H9 (cell line): ENCODE results near the gene VAV2. TPM values are rescaled to one million over a fixed set of nuclear protein-coding genes. Genes with fewer than 3 reads are reported as not detected.

Experiments used
- DNase-seq: peaks from one replicate; pipeline ENCODE4 v3.0.0-alpha.2; 2017
- H2AFZ ChIP-seq: one replicate; pipeline ENCODE4 v1.6.1; 2013; ENCODE audit warnings: mild to moderate bottlenecking, low read length, control low read depth, moderate library complexity
- H2AK5ac ChIP-seq: 2 replicates; pipeline ENCODE4 v1.6.1; 2013; ENCODE audit warnings: low read length, control low read depth, mixed read lengths; ENCODE audit not compliant: insufficient read length
- H2BK120ac ChIP-seq: one replicate; pipeline ENCODE4 v1.6.1; 2013; ENCODE audit warnings: low read depth, mild to moderate bottlenecking, low read length, control low read depth, inconsistent platforms; ENCODE audit not compliant: poor library complexity, severe bottlenecking
- H2BK12ac ChIP-seq: 2 replicates; pipeline ENCODE4 v1.6.1; 2013; ENCODE audit warnings: low read length, control low read depth, mixed read lengths, low read depth; ENCODE audit not compliant: insufficient read length
- H2BK15ac ChIP-seq: 2 replicates; pipeline ENCODE4 v1.6.1; 2013; ENCODE audit warnings: low read depth, low read length, control low read depth
- H2BK20ac ChIP-seq: one replicate; pipeline ENCODE4 v1.6.1; 2013; ENCODE audit warnings: low read depth, mild to moderate bottlenecking, low read length, control low read depth, inconsistent platforms; ENCODE audit not compliant: poor library complexity, severe bottlenecking
- H2BK5ac ChIP-seq: 2 replicates; pipeline ENCODE4 v1.6.1; 2013; ENCODE audit warnings: low read length, control low read depth, mixed read lengths; ENCODE audit not compliant: insufficient read length
- H3K14ac ChIP-seq: 2 replicates; pipeline ENCODE4 v1.6.1; 2013; ENCODE audit warnings: low read length, control low read depth; ENCODE audit not compliant: insufficient read depth
- H3K18ac ChIP-seq: 2 replicates; pipeline ENCODE4 v1.6.1; 2013; ENCODE audit warnings: low read depth, mild to moderate bottlenecking, mixed read lengths, low read length, control low read depth; ENCODE audit not compliant: insufficient read length
- H3K23ac ChIP-seq: 2 replicates; pipeline ENCODE4 v1.6.1; 2013; ENCODE audit warnings: low read length, control low read depth, mixed read lengths, low read depth; ENCODE audit not compliant: insufficient read length
- H3K23me2 ChIP-seq: 2 replicates; pipeline ENCODE4 v1.6.1; 2013; ENCODE audit warnings: low read depth, mild to moderate bottlenecking, mixed read lengths, low read length, control low read depth; ENCODE audit not compliant: insufficient read length, poor library complexity, severe bottlenecking
- H3K27ac ChIP-seq: 2 replicates; pipeline ENCODE4 v1.5.1; 2013; ENCODE audit warnings: low read length, control low read depth, mixed read lengths, low read depth; ENCODE audit not compliant: insufficient read length
- H3K27me3 ChIP-seq: 2 replicates; pipeline ENCODE4 v1.6.1; 2013; ENCODE audit warnings: low read length, control low read depth, inconsistent platforms; ENCODE audit not compliant: insufficient read depth
- H3K4ac ChIP-seq: 2 replicates; pipeline ENCODE4 v1.6.1; 2013; ENCODE audit warnings: low read depth, mild to moderate bottlenecking, control low read depth, inconsistent platforms, low read length, moderate library complexity
- H3K4me1 ChIP-seq: 2 replicates; pipeline ENCODE4 v1.6.1; 2013; ENCODE audit warnings: low read length, control low read depth, inconsistent platforms; ENCODE audit not compliant: insufficient read depth
- H3K4me2 ChIP-seq: 2 replicates; pipeline ENCODE4 v1.6.1; 2013; ENCODE audit warnings: low read length, control low read depth, mixed read lengths; ENCODE audit not compliant: insufficient read length, insufficient read depth
- H3K56ac ChIP-seq: 2 replicates; pipeline ENCODE4 v1.6.1; 2013; ENCODE audit warnings: low read depth, mild to moderate bottlenecking, mixed read lengths, low read length, control low read depth; ENCODE audit not compliant: insufficient read length
- H3K79me1 ChIP-seq: 2 replicates; pipeline ENCODE4 v1.6.1; 2013; ENCODE audit warnings: low read depth, mild to moderate bottlenecking, moderate library complexity, low read length, control low read depth, inconsistent platforms; ENCODE audit not compliant: insufficient read depth, poor library complexity, severe bottlenecking
- H3K79me2 ChIP-seq: 2 replicates; pipeline ENCODE4 v1.6.1; 2013; ENCODE audit warnings: low read length, control low read depth, inconsistent platforms; ENCODE audit not compliant: insufficient read depth
- H3K9ac ChIP-seq: 2 replicates; pipeline ENCODE4 v1.6.1; 2013; ENCODE audit warnings: low read length, control low read depth, mixed read lengths; ENCODE audit not compliant: insufficient read length; ENCODE audit errors: extremely low read depth
- H3K9me3 ChIP-seq: one replicate; pipeline ENCODE4 v1.6.1; 2013; ENCODE audit warnings: low read depth, low read length, inconsistent platforms; ENCODE audit not compliant: control insufficient read depth
- H3T11ph ChIP-seq: one replicate; pipeline ENCODE4 v1.6.1; 2013; ENCODE audit warnings: mild to moderate bottlenecking, low read length, control low read depth, inconsistent platforms
- H4K20me1 ChIP-seq: one replicate; pipeline ENCODE4 v1.6.1; 2013; ENCODE audit not compliant: control insufficient read depth, insufficient read length, insufficient read depth
- H4K5ac ChIP-seq: 2 replicates; pipeline ENCODE4 v1.6.1; 2013; ENCODE audit warnings: low read depth, mild to moderate bottlenecking, mixed read lengths, low read length, control low read depth; ENCODE audit not compliant: insufficient read length
- H4K8ac ChIP-seq: replicated peaks from 2 replicates; pipeline ENCODE4 v1.6.1; 2013; ENCODE audit warnings: low read length, control low read depth, mixed read lengths, low read depth; ENCODE audit not compliant: insufficient read length
- H4K91ac ChIP-seq: 2 replicates; pipeline ENCODE4 v1.6.1; 2013; ENCODE audit warnings: low read depth, mild to moderate bottlenecking, moderate library complexity, mixed read lengths, low read length, control low read depth; ENCODE audit not compliant: insufficient read length
- H3K27ac Mint-ChIP-seq, 3 experiments: 2 replicates in 2 of 3; 3 replicates in 1 of 3; pipeline ENCODE4 v1.8.0; 2020 to 2021; ENCODE audit warnings: mixed read lengths in 3 of 3, mild to moderate bottlenecking in 1 of 3, moderate library complexity in 1 of 3
- H3K27me3 Mint-ChIP-seq: 2 replicates; pipeline ENCODE4 v1.8.0; 2021; ENCODE audit warnings: low read depth, mild to moderate bottlenecking, moderate library complexity, mixed read lengths
- H3K36me3 Mint-ChIP-seq, 3 experiments: 2 replicates in 2 of 3; 3 replicates in 1 of 3; pipeline ENCODE4 v1.8.0; 2020 to 2021; ENCODE audit warnings: low read depth in 3 of 3, mixed read lengths in 3 of 3; ENCODE audit not compliant: insufficient read depth in 1 of 3
- H3K4me1 Mint-ChIP-seq, 2 experiments: 2 replicates each; pipeline ENCODE4 v1.8.0; 2020; ENCODE audit warnings: mixed read lengths in 2 of 2
- H3K4me3 Mint-ChIP-seq, 2 experiments: 2 replicates in 1 of 2; 3 replicates in 1 of 2; pipeline ENCODE4 v1.8.0; 2020 to 2021; ENCODE audit warnings: mild to moderate bottlenecking in 2 of 2, mixed read lengths in 2 of 2, moderate library complexity in 1 of 2
- H3K9me3 Mint-ChIP-seq, 2 experiments: 2 replicates in 1 of 2; 3 replicates in 1 of 2; pipeline ENCODE4 v1.8.0; 2020; ENCODE audit warnings: mild to moderate bottlenecking in 2 of 2, mixed read lengths in 2 of 2, moderate library complexity in 1 of 2
- CTCF ChIP-seq: fragments of 200-600 bp; sonication (generic); conservative IDR thresholded peaks from 3 replicates; pipeline ENCODE4 v1.8.0; 2021; ENCODE audit warnings: antibody characterized with exemption, mild to moderate bottlenecking
- WGBS: extraction: QIAGEN DNeasy Blood & Tissue Kit; methylation state at CpG from one replicate; pipeline ENCODE4 v1.1.7; 2013; ENCODE audit warnings: missing lambda C conversion rate, low lambda C conversion rate, mixed read lengths; ENCODE audit not compliant: insufficient read length; ENCODE audit errors: extremely low coverage; 5-methylcytosine and 5-hydroxymethylcytosine counted together
- total RNA-seq: library from RNA; stranded (reverse); gene quantifications from 2 replicates; pipeline ENCODE4 v1.2.1, GENCODE V29; 2021

Gene VAV2
- total RNA-seq, 1 experiment from 2014 or later = 58.7 TPM

- H3K27ac Mint-ChIP-seq = no peak overlapping the region; a peak in 1 of 7 replicates
- H3K27ac ChIP-seq = no peak overlapping the region
These were observed 148.2 kb downstream of the VAV2 start for GRCh38 chr9:133843751-133844397.

More at GRCh38 chr9:133843751-133844397, 148.2 kb downstream of the VAV2 start:
- Histone ChIP-seq H3K23me2 (no peaks in the 10 kb centered on the region), H3K14ac (no peak overlapping the region), H3K4me1 (no peaks in the 10 kb centered on the region; the same call in 1 of the 2 replicates), H2BK120ac (no peak overlapping the region), H3K79me1 (peaks cover 3% of the 10 kb centered on the region), H4K91ac (no peak overlapping the region), H3K27me3 (no peaks in the 10 kb centered on the region), H3K18ac (no peak overlapping the region), H4K20me1 (no peaks in the 10 kb centered on the region), H3K79me2 (no peaks in the 10 kb centered on the region), H4K8ac (no peak overlapping the region), H2BK12ac (no peak overlapping the region), H3K56ac (no peak overlapping the region), H3T11ph (no peak overlapping the region), H2AFZ (no peak overlapping the region), H3K23ac (no peak overlapping the region), H3K9me3 (no peaks in the 10 kb centered on the region), H2AK5ac (no peak overlapping the region), H3K9ac (no peak overlapping the region), H2BK5ac (no peak overlapping the region), H2BK20ac (no peak overlapping the region), H3K4me2 (no peak overlapping the region), H3K4ac (no peak overlapping the region), H4K5ac (no peak overlapping the region), H2BK15ac (no peak overlapping the region; the same call in 1 of the 2 replicates)
- H3K4me3 Mint-ChIP-seq = no peak overlapping the region
- H3K27me3 Mint-ChIP-seq = no peaks in the 10 kb centered on the region; the same call in 1 of the 2 replicates
- peaks cover 0 to 6% (median 0%) of the 10 kb centered on the region in 3 experiments; a peak in 2 of 7 replicates for H3K36me3 Mint-ChIP-seq
- no peaks in the 10 kb centered on the region for H3K9me3 Mint-ChIP-seq
- TF ChIP-seq CTCF = no peak
- no peak for DNase-seq
- H3K4me1 Mint-ChIP-seq = peaks cover 26 to 34% of the 10 kb centered on the region in 2 experiments
- no CpG with 5 or more reads among the region's 19 CpGs for whole genome bisulfite sequencing
